Measurements from ENCODE around the gene EYA2. TPM values are rescaled to one million over a fixed set of nuclear protein-coding genes. Genes with fewer than 3 reads are reported as not detected.

EYA2 gene
- total RNA-seq, 1 donor from 2014 or later = 8.1 TPM

GRCh38 chr20:46987001-46987400, 92.4 kb downstream of the EYA2 start:
- Histone ChIP-seq H3K27ac (no peak overlapping the region), H3K4me1 (peaks cover 7% of the 10 kb centered on the region), H3K27me3 (no peaks in the 10 kb centered on the region), H3K9me3 (no peaks in the 10 kb centered on the region), H3K4me3 (no peak overlapping the region), H3K36me3 (no peaks in the 10 kb centered on the region)
- intact Hi-C loops (cut with DNase I) = no loop called here
- no peak for TF ChIP-seq POLR2AphosphoS5 (IDR thresholded peaks at IDR 0.05; ENCODE audit: insufficient read depth in 1 of 2, low read depth in 1 of 2)
- no peak for TF ChIP-seq POLR2A (IDR thresholded peaks at IDR 0.05)
- TF ChIP-seq CTCF (IDR thresholded peaks at IDR 0.05) = no peak
- DNase-seq (ENCODE audit: extremely low spot score in 2 of 2) = no peak

- TF ChIP-seq POLR2A (IDR thresholded peaks at IDR 0.05) = no peak
- no peak for TF ChIP-seq POLR2AphosphoS5 (IDR thresholded peaks at IDR 0.05; ENCODE audit: insufficient read depth in 1 of 2, low read depth in 1 of 2)
- no peak for TF ChIP-seq CTCF (IDR thresholded peaks at IDR 0.05)
- Histone ChIP-seq H3K36me3 (no peaks in the 10 kb centered on the region), H3K27me3 (no peaks in the 10 kb centered on the region), H3K9me3 (no peaks in the 10 kb centered on the region), H3K4me1 (peaks cover 7% of the 10 kb centered on the region), H3K4me3 (no peak overlapping the region), H3K27ac (peak overlapping the region; percentile 31)
- DNase-seq (ENCODE audit: extremely low spot score in 2 of 2) = no peak
- intact Hi-C loops (cut with DNase I) = no loop called here
These were observed 95.5 kb downstream of the EYA2 start for GRCh38 chr20:46990017-46990595.

- H3K4me1 ChIP-seq = peaks cover 7% of the 10 kb centered on the region
- no peak overlapping the region for H3K4me3 ChIP-seq
- H3K27ac ChIP-seq = peak overlapping the region; percentile 31
- TF ChIP-seq CTCF (IDR thresholded peaks at IDR 0.05) = no peak
- peak in 1 of 2 donors; percentile 34 for TF ChIP-seq POLR2AphosphoS5 (IDR thresholded peaks at IDR 0.05; ENCODE audit: insufficient read depth in 1 of 2, low read depth in 1 of 2)
- no peaks in the 10 kb centered on the region for H3K36me3 ChIP-seq
- no peak for DNase-seq (ENCODE audit: extremely low spot score in 2 of 2)
- H3K9me3 ChIP-seq = no peaks in the 10 kb centered on the region
- H3K27me3 ChIP-seq = no peaks in the 10 kb centered on the region
- intact Hi-C loops (cut with DNase I) = no loop called here
These were observed 96.0 kb downstream of the EYA2 start for GRCh38 chr20:46990596-46991104.

GRCh38 chr20:46991168-46991567, 96.5 kb downstream of the EYA2 start:
- DNase-seq (ENCODE audit: extremely low spot score in 2 of 2) = no peak
- no peaks in the 10 kb centered on the region for H3K9me3 ChIP-seq
- no peaks in the 10 kb centered on the region for H3K36me3 ChIP-seq
- no peaks in the 10 kb centered on the region for H3K27me3 ChIP-seq
- no peak overlapping the region for H3K27ac ChIP-seq
- TF ChIP-seq POLR2AphosphoS5 (IDR thresholded peaks at IDR 0.05; ENCODE audit: insufficient read depth in 1 of 2, low read depth in 1 of 2) = no peak
- no peak overlapping the region for H3K4me3 ChIP-seq
- peaks cover 7% of the 10 kb centered on the region for H3K4me1 ChIP-seq
- intact Hi-C loops (cut with DNase I) = no loop called here

GRCh38 chr20:46991880-46992639, 97.4 kb downstream of the EYA2 start:
- H3K4me1 ChIP-seq = peaks cover 7% of the 10 kb centered on the region
- H3K9me3 ChIP-seq = no peaks in the 10 kb centered on the region
- H3K27ac ChIP-seq = no peak overlapping the region
- H3K4me3 ChIP-seq = no peak overlapping the region
- DNase-seq (ENCODE audit: extremely low spot score in 2 of 2) = no peak
- no peaks in the 10 kb centered on the region for H3K36me3 ChIP-seq
- TF ChIP-seq POLR2A (IDR thresholded peaks at IDR 0.05) (no peak), CTCF (IDR thresholded peaks at IDR 0.05) (no peak), POLR2AphosphoS5 (IDR thresholded peaks at IDR 0.05; ENCODE audit: insufficient read depth in 1 of 2, low read depth in 1 of 2) (no peak)
- no peaks in the 10 kb centered on the region for H3K27me3 ChIP-seq
- intact Hi-C loops (cut with DNase I) = no loop called here
